AG10803 (cell line): Measurements from ENCODE around the gene CCDC126.

Experiments
- DNase-seq: peaks from one replicate; pipeline ENCODE4 v3.0.0; 2010; ENCODE audit warnings: low read depth
- H3K4me3 ChIP-seq: 2 replicates; pipeline ENCODE4 v1.5.1; 2011; ENCODE audit warnings: mild to moderate bottlenecking, low read length, control low read depth
- CTCF ChIP-seq: conservative IDR thresholded peaks from 2 replicates; pipeline ENCODE4 v1.5.1; 2011; ENCODE audit warnings: mild to moderate bottlenecking, low read length, control low read depth, inconsistent platforms

The CCDC126 gene

GRCh38 chr7:23628370-23628769 is 31.2 kb downstream of the CCDC126 start:
- no peak for TF ChIP-seq CTCF
- no peak for DNase-seq
- no peak overlapping the region for H3K4me3 ChIP-seq

- no peak overlapping the region for H3K4me3 ChIP-seq
- no peak for DNase-seq
- TF ChIP-seq CTCF: no peak
These were observed 36.2 kb downstream of the CCDC126 start for GRCh38 chr7:23633417-23633816.

DNA sequence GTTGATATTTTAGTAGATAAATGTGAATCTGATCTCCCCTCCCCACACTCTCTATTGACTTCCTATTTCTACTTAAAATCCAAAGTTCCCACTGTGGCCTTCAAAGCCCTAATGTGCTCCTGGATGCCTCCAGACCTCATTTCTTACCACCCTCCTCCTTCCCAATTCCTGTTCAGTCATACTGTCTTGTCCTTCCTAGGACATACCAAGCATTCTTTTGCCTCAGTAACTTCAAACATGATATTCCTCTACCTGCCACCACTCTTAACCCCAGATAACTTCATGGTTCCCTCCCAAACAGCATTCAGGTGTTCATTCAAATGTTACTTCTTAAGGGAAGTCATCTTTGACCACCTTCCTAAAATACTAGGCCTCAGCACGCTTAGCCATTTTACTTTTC is 48.6 kb downstream of the CCDC126 start:
- no peak overlapping the region for H3K4me3 ChIP-seq
- no peak for TF ChIP-seq CTCF
- DNase-seq: no peak

DNA sequence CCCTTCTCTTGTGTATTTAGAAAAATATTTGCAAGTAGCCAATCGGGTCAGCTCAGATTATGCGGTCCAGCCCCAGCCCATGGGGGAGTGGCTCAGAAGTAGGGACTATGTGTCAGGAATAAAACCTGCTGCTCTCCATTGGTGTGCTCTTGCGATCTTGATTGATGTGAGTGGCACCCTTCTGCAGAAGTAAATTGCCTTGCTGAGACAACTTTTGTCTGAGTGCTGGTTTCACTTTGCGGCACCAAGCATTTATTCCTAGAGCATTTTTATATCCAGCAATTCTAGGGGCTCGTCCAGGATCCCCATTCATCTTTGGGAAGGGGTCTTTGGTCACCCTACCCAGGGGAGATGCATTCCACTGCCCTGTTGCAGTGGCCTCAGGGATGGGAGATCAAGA is 56.8 kb downstream of the CCDC126 start:
- H3K4me3 ChIP-seq: no peak overlapping the region
- DNase-seq: no peak
- TF ChIP-seq CTCF: no peak

DNA sequence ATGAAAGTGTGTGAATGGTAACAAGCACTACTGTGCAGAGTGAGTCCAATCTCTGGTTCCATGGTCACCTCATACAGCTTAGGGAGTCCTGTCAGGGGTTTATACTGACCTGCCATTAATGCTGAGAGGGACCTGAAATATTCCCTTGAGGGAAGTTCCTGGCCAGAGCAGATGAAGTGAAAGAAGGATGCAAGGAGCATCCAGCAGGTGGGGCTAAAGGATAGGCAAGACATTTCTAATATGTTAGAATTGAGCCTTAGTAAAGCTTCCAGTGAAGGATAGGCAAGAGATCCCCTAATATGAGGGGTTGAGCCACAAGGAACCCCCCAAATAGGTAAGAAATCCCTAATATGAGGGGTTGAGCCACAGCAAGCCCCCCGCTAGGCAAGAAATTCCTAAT is 57.3 kb downstream of the CCDC126 start:
- peak; percentile 1 for DNase-seq
- H3K4me3 ChIP-seq: no peak overlapping the region
- TF ChIP-seq CTCF: peak; percentile 32

DNA sequence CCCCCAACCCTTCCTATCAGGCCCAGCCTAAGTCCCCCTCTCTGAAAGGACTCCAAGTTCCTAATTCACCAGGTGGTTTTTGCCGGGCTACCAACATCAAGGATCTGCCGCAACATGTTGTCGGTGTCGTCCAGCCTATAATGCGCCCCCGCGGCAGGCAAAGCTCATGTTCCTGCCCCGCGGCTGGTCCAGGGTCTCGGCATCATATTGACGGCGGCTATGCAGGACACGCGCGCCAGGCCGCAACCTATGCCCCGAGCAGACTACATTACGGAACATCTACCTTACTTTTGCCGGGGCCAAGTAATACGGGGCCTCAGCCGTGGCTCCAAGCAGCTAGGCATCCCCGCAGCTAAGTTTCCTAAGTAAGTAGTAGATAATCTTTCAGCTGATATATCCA is 58.3 kb downstream of the CCDC126 start:
- TF ChIP-seq CTCF: no peak
- no peak overlapping the region for H3K4me3 ChIP-seq
- DNase-seq: no peak

DNA sequence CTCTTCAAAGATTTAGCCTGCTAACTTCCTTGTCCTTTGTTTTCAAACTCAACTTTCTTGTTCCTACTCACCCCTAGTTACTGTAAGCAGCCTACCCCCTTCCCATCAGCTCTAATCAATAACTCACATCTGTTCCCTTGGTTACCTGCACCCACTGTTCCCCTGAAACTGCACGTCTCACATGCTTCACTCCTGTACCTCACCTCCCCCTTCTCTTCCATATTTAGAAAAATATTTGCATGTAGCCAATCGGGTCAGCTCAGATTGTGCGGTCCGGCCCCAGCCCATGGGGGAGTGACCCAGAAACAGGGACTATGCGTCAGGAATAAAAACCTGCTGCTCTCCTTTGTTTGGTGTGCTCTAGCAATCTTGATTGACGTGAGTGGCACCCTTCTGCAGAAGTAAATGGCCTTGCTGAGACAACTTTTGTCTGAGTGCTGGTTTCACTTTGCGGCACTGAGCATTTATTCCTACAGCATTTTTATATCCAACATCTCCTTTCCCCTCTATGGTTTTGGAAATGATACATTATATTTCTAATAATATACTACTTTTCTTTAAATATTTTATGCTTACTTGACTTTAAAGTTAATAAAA is 61.7 kb downstream of the CCDC126 start:
- no peak overlapping the region for H3K4me3 ChIP-seq
- no peak for DNase-seq
- no peak for TF ChIP-seq CTCF
